Activated CD8-positive, alpha-beta memory T cell treated with anti-CD3 and anti-CD28 coated beads for 36 hours (primary cell): Measurements from ENCODE around the gene EDNRA. TPM values are rescaled to one million over a fixed set of nuclear protein-coding genes. Genes with fewer than 3 reads are reported as not detected.

ENCODE experiments used
- CTCF ChIA-PET: fragments of 350-600 bp; sonication (Branson Sonifier 250); formaldehyde crosslinking; loops from one replicate; lab custom pipeline; 2021; ENCODE audit warnings: antibody characterized with exemption; lab: Charles Lee
- POLR2A ChIA-PET: fragments of 350-600 bp; sonication (Branson Sonifier 250); formaldehyde crosslinking; loops from one replicate; lab custom pipeline; 2021; ENCODE audit warnings: antibody characterized with exemption; lab: Charles Lee
- total RNA-seq, 2 experiments: library from RNA; stranded (reverse); gene quantifications; one replicate each; pipeline ENCODE4 v1.2.3, GENCODE V29; 2021

The EDNRA gene
- total RNA-seq, 2 experiments from 2014 or later: not detected

DNA sequence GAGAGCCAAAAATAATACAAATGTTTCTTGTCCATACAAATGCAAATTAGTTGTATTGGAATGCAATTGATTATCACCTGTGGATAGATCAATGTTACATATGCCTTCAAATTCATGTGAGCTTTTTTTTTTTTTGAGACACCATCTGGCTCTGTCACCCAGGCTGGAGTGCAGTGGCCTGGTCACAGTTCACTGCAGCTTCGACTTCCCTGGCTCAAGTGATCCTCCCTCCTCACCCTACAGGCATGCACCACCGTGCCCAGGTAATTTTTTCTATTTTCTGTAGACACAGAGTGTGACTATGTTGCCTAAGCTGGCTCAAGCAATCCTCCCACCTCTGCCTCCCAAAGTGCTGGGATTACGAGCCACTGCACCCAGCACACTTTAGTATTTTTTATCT, 97.7 kb downstream of the EDNRA start:
- CTCF ChIA-PET: no interaction called here
- POLR2A ChIA-PET: no interaction called here

DNA sequence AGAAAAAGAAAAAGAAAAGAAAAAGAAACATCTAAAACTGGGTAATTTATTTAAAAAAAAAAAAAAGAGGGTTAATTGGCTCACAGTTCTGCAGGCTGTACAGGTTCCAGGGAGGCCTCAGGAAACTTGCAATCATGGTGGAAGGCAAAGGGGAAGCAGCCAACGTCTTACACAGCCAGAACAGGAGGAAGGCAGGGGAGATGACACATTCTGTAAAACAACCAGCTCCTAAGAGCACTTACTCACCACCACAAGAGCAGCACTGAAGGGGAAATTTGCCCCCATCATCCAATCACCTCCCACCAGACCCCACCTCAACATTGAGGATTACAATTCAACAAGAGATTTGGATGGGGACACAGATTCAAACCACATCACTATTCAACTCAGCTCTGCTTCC, 99.5 kb downstream of the EDNRA start:
- POLR2A ChIA-PET: no interaction called here
- CTCF ChIA-PET: interaction anchor here (0.7 kb wide), 1 partner anchor 9 kb away, joined by 3 read pairs; no protein-coding TSS in a partner anchor

DNA sequence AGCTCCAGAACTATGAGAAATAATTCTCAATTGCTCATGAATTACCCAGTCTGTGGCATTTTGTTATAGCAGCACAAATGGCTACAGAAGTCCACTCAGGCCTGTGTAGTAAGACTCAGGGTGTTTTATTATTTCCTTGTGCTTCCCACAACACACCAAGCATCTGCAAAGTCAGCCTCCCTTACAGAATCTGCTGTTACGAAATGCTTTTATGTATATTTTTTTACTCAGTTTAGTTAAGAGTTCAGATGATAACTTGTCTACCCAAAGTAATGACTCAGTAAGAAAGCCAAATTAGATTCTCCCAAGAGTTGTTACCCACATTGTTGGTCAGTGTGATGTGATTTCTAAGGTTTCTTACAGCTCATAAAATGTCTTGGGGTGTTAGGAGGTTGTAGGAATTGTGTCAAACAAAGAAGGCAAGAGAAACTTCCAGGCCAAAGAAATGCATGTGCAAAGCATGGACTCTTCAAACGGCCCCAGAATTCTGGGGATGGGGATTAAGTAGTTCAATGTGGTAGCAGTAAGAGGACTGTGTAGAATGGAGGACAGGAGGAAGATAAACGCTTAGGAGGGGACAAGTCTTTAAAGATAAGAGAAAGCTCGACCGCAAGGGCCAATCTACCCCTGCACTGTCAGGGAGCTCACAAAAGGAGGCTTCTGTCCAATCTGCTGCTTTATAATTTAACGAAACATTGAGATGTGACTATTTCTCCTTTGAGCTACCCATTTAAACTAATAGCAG, 100.9 kb downstream of the EDNRA start:
- ChIA-PET CTCF (interaction anchor here (1.5 kb wide), 1 partner anchor 63 kb away, joined by 3 read pairs; no protein-coding TSS in a partner anchor), POLR2A (no interaction called here)

DNA sequence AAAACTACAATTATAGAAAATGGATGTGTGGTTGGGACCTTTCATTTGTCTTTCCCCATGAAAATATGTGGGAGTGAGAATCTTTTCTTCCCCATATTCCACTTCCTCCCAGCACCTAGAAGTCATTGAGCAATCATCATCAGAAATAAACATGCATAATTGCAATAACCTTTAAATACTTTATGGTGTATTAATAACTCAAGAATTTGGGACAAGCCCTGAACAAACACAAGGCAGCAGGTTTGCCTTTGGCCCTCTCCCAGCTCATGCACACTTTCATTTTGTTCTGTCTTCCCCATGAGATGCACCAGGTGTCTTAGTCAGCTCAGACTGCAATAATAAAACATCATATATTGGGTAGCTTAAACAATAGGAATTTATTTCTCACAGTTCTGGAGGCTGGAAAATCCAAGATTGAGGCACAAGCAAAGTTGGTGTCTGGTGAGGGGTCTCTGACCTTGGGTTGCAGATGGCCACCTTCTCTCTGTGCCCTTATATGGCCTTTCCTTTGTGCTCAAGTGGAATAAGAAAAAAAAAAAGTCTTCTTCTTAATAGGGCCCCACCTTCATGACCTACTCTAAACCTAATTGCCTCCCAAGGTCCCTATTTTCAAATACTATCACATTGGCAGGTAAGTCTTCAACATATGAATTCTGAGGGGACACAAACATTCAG, 101.6 kb downstream of the EDNRA start:
- ChIA-PET POLR2A (no interaction called here), CTCF (interaction anchor here (1.5 kb wide), 1 partner anchor 64 kb away, joined by 3 read pairs; no protein-coding TSS in a partner anchor)

DNA sequence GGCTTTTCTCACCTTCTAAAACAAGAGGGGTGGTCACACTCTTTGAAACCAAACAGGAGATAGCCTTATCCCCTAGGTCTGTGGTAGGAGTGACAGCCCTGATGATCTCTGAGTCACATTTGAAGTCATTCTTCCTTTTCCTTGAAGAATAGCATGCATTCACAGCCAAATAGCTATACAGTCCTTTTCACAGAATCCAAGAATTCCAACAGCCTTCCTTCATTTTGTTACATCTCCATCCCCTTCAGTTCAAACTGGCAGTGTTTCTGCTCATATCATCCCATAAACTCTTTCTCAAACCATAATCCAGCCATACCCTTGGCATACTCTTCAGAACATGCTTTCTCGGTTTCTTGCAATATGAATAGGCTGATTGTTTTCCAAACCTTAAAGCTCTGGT, 103.0 kb downstream of the EDNRA start:
- POLR2A ChIA-PET: no interaction called here
- CTCF ChIA-PET: no interaction called here

DNA sequence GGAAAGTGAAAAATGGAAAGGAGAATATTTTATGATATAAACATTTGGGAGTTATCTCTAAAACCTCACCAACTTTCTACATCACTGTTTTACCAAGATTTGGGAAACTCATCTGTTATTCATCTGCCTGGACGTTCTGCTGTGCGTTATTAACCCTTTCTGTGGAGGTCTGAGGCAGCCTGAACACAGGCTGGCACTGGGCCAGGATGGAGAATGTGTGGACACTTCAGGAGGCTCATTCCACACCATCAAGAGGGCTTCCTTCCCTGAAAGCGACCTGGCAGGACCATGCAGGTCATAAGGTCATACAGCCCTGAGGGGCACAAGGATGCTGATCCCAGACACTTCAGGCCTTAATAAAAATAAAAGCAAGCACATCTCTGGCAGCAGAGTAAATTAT, 105.1 kb downstream of the EDNRA start:
- ChIA-PET CTCF (no interaction called here), POLR2A (no interaction called here)

DNA sequence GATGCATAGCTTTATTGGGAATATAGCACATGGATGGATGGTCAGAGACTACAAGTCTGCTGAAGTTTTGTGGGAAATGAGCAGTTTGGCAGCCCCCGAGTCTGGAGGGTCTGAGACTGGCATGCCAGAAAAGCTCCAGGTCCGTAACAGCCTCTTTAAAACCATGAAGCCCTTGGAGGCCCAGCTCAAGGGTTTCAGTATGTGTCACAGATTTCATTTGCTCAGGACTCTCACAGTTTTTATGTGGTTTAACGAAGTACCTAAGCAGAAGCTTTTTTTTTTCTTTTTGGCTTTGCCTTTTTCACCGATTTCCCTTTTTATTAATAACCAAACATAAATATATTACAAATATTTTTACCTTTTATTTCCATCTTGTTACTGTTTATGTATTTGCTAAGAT, 105.7 kb downstream of the EDNRA start:
- ChIA-PET POLR2A (no interaction called here), CTCF (no interaction called here)

DNA sequence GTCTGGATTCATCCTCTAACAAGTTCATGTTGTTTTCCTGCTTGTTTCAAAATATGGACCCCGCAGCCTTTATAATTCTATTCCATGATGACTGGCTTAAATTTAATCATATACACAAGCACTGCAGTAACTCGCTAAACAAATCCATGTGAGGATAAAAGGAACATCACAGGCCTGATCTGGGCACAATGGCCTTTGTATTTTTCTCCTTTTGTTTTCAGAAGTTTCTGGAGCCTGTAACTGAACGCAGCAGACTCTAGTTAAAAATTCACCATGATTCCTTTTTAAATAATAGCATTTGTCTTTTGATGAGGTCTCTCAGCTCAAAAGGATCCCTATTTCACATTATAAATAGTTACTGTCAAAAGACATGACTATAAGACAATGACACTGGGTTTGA, 106.1 kb downstream of the EDNRA start:
- CTCF ChIA-PET: no interaction called here
- POLR2A ChIA-PET: no interaction called here

DNA sequence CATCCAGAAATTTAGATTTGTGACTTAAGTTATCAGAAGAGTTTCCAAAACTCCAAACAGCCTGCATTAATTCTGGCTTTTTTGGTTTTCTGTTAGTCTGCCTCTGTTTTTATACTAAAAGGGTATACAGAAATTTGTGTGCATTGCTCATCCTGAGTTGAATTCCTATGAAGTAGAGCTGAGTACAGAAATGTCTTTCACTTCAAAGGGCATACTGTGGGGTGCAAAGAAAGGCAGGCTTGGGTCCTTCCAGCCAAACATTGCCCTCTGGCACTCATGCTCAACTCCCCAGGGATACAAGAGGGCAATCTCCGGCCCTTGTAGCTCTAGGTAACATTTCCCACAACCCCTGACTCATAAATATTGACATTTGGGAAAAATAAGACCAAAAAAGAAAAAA, 108.7 kb downstream of the EDNRA start:
- CTCF ChIA-PET: interaction anchor here (0.7 to 1.2 kb wide), 5 partner anchors 9 to 79 kb away, joined by 3 to 5 read pairs (median 3); partner anchors contain the start of gene TMEM184C

DNA sequence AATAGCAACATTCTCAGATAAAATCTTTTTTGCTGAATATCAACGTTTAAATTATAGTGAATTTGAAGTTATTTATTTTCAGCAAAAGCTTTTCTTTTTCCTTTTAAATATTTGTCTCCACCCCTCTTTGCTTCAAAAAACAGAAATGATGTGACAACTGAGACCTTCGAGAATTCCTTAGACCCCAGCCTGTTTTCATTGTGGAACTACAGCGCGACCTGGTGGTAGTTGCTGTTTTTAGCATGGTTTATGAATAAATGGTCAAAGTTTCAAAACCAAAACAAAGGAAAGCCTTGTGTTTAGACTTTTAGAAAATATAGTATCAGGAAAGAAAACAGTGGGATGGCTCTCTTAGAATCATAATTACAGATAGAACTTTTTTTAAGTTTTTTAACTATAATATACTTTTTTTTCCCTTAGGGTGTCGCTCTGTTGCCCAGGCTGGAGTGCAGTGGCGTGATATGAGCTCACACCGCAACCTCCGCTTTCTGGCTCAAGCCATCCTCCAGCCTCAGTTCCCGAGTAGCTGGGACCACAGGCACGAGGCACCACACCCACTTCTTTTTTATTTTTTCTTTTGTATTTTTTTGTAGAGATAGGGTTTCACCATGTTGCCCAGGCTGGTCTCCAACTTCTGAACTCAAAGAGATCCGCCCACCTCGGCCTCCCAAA, 109.5 kb downstream of the EDNRA start:
- POLR2A ChIA-PET: no interaction called here
- CTCF ChIA-PET: interaction anchor here (0.7 to 1.2 kb wide), 5 partner anchors 10 to 80 kb away, joined by 3 to 5 read pairs (median 3); partner anchors contain the start of gene TMEM184C

More for the DNA sequence above, 108.7 kb downstream of the EDNRA start:
- POLR2A ChIA-PET: no interaction called here

DNA sequence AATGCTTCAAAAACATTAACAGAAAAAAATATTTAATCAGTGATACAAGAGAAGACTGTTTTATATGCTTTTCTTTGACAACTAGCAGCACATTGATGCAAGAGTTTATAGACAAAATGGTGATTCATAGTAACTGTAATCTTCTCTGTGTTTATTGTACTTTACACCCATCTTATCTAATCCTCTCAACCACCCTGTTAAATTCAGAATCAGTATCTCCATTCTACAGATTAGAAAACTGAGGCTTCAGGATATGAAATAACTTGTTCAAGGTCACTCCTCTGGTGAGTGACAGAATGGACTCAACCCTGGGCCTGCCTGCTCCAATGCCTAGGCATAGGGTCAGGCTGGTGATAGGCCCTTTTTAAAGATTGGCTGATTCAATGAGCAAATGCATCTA, 110.2 kb downstream of the EDNRA start:
- CTCF ChIA-PET: no interaction called here
- POLR2A ChIA-PET: no interaction called here

DNA sequence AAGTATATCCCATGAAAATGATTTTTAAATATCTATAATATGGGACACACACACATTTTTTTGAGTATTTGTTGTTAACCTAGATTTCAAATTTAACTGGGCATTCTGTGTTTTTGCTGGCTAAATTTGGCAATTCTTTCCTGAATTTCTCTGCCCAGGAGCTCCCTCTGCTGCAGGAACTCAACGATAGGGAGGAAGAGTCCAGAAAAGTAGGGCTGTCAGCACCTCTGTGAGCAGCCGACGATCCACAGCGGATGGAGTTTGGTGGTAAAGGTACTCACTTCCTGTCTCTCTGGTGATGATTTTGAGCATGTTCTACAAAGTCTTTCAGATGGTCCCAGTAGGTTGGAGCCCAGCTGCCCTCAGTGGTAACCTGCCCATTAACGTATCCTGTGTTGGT, 113.2 kb downstream of the EDNRA start:
- CTCF ChIA-PET: no interaction called here
- POLR2A ChIA-PET: no interaction called here

Other genes with a start within 250 kb of the EDNRA start
- gene TMEM184C, start 136.3 kb downstream of the EDNRA start, total RNA-seq: 10 to 100 TPM; 29.2 to 31.8 TPM
- gene PRMT9, start 203.1 kb downstream of the EDNRA start, total RNA-seq: 1 to 10 TPM; 6.2 to 6.3 TPM